Osteocyte (in vitro differentiated cells): ENCODE data around the gene CCDC50. TPM values are rescaled to one million over a fixed set of nuclear protein-coding genes. Genes with fewer than 3 reads are reported as not detected.
A peak's percentile ranks its signal among the peaks of the same experiment; 100 is the strongest.

Experiments used
- DNase-seq: peaks from one replicate; pipeline ENCODE4 v3.0.0; 2021; ENCODE audit warnings: mixed read lengths; ENCODE audit not compliant: unreplicated experiment; ENCODE audit errors: extremely low spot score
- H3K27ac Mint-ChIP-seq: one replicate; pipeline ENCODE4 v1.8.0; 2021; ENCODE audit warnings: mild to moderate bottlenecking, mixed read lengths; ENCODE audit not compliant: unreplicated experiment
- H3K27me3 Mint-ChIP-seq: one replicate; pipeline ENCODE4 v1.8.0; 2021; ENCODE audit warnings: mixed read lengths; ENCODE audit not compliant: unreplicated experiment
- H3K36me3 Mint-ChIP-seq: one replicate; pipeline ENCODE4 v1.8.0; 2021; ENCODE audit warnings: mixed read lengths; ENCODE audit not compliant: unreplicated experiment
- H3K4me1 Mint-ChIP-seq: one replicate; pipeline ENCODE4 v1.8.0; 2021; ENCODE audit warnings: mixed read lengths; ENCODE audit not compliant: unreplicated experiment
- H3K4me3 Mint-ChIP-seq: one replicate; pipeline ENCODE4 v1.8.0; 2021; ENCODE audit warnings: mild to moderate bottlenecking, moderate library complexity, mixed read lengths; ENCODE audit not compliant: unreplicated experiment
- H3K9me3 Mint-ChIP-seq: one replicate; pipeline ENCODE4 v1.8.0; 2021; ENCODE audit warnings: mixed read lengths; ENCODE audit not compliant: unreplicated experiment
- total RNA-seq: library from RNA; stranded (reverse); gene quantifications from 2 replicates; pipeline ENCODE4 v1.2.1, GENCODE V29; 2021
- TF ChIP-seq, protein P1 (sequence below): fragments of 200-600 bp; sonication (generic); IDR thresholded peaks from 2 replicates; pipeline ENCODE4 v1.5.0; 2021; ENCODE audit warnings: antibody characterized with exemption, mild to moderate bottlenecking, moderate library complexity

Gene CCDC50
- total RNA-seq, 1 donor from 2014 or later, result 86.7 TPM

DNA sequence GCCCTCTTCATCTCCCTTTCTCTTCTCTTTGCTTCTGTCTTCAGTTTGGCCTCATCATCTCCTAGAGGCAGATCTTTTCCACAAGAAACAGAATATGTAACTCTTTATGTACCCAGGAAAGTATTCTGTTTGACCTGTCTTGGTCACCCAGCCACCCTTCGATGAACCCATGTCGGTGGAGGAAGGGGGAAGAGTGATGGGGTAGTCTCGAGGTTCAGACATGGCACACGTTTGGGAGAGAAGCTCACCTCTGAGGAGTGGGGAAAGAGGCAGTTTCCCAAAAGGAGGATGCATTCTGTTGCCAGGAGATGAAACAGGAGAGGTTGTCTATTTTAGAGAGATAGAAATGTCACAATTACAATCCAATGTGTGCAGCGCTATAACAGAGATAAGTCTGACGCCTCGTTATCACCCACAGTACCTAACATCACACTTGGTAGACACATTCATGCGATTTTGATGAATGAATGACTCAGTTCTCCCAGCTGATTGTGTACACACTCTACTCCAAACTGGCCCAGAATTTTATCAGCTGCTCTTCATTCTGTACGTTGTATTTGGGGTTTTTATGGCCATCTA is 722 bp upstream of the CCDC50 start:
- Mint-ChIP-seq H3K27ac (peak overlapping the region; percentile 77), H3K9me3 (no peaks in the 10 kb centered on the region), H3K27me3 (no peaks in the 10 kb centered on the region), H3K4me3 (peak overlapping the region; percentile 84), H3K4me1 (peaks cover 39% of the 10 kb centered on the region), H3K36me3 (no peaks in the 10 kb centered on the region)
- TF ChIP-seq, protein P1, sequence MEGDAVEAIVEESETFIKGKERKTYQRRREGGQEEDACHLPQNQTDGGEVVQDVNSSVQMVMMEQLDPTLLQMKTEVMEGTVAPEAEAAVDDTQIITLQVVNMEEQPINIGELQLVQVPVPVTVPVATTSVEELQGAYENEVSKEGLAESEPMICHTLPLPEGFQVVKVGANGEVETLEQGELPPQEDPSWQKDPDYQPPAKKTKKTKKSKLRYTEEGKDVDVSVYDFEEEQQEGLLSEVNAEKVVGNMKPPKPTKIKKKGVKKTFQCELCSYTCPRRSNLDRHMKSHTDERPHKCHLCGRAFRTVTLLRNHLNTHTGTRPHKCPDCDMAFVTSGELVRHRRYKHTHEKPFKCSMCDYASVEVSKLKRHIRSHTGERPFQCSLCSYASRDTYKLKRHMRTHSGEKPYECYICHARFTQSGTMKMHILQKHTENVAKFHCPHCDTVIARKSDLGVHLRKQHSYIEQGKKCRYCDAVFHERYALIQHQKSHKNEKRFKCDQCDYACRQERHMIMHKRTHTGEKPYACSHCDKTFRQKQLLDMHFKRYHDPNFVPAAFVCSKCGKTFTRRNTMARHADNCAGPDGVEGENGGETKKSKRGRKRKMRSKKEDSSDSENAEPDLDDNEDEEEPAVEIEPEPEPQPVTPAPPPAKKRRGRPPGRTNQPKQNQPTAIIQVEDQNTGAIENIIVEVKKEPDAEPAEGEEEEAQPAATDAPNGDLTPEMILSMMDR, result no peak
- DNase-seq, result no peak

DNA sequence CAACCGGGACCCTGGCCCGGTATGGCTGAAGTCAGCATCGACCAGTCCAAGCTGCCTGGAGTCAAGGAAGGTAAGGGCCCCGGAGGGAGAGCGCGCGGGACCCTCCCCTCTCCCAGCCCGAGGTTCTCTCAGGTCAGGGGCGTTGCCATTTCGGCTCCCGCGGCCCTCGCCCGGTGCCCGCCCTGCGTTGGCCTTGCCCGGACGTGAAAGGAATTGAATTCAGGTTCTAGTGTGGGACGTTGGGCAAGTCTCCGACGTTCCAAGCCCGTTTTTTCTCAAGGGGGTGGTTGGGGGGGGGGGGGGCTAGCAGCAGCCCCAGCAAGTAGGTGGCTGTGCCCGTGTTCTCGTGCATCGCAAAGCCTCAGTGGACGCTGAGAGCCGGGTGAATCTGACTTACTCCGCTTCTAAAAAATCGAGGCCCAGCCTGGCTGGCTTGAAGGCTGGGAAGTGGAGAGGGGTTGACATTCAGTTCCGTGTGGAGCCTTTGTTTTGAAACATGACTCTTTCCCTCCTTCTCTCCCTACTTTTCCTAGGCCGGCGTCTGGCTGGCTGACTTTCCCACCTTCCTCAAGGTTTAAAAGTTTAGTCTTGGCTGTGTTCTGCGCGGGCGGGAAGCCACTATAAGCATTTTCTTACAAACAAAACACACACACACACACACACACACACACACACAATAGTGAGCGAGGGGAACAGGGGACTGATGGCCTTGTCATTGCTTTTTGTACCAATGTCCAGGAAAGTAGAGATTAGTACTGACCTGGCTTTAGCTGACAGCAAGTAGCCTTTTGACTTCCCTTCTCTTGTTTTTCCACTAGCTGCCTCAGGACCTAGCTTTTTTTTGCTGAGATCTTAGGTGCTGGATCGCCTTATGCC is 698 bp downstream of the CCDC50 start, which contains the start of gene UTS2B:
Gene UTS2B, minus strand, starts transcription at position 873 of the 876 bp plus-strand sequence. CDS start 48,337 bp downstream, outside the sequence.
- H3K27ac Mint-ChIP-seq, result peak within 1 kb of the TSS; percentile 98
- peak within 1 kb of the TSS; percentile 84 for H3K4me3 Mint-ChIP-seq
- peak; percentile 85 for DNase-seq
- peaks cover 51% of the 10 kb centered on the region for H3K4me1 Mint-ChIP-seq
- TF ChIP-seq, protein P1, result no peak
- H3K9me3 Mint-ChIP-seq, result no peaks in the 10 kb centered on the region
- H3K27me3 Mint-ChIP-seq, result no peaks in the 10 kb centered on the region
- no peaks in the 10 kb centered on the region for H3K36me3 Mint-ChIP-seq

DNA sequence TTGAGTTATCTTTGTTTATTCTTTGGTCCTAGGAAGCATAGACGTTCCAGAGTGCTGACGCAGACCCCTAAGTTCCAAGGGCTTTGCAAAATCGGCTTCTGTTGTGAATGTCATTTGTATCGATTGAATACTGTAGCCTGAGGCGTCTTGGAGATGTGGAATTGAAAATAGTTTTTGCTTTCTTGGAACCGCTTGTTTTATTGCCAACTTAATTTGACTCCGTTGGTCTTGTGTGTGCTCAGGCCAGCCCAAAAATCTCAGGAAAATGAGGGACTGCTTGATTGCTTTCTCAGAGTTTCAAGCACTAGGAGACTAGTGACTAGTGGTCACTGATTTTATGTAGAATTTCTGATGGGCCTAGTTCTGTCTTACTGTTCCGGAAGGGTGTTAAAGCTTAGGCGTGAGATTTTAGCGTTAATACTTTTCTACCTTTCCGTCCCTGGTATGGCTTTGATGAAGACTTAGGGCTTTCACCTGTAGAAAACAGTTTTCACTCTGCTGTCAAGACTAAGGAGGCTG is 1.4 kb downstream of the CCDC50 start:
- no peaks in the 10 kb centered on the region for H3K27me3 Mint-ChIP-seq
- TF ChIP-seq, protein P1, result no peak
- peaks cover 57% of the 10 kb centered on the region for H3K4me1 Mint-ChIP-seq
- H3K27ac Mint-ChIP-seq, result peak overlapping the region; percentile 98
- no peaks in the 10 kb centered on the region for H3K36me3 Mint-ChIP-seq
- H3K9me3 Mint-ChIP-seq, result no peaks in the 10 kb centered on the region
- H3K4me3 Mint-ChIP-seq, result peak overlapping the region; percentile 84
- no peak for DNase-seq

DNA sequence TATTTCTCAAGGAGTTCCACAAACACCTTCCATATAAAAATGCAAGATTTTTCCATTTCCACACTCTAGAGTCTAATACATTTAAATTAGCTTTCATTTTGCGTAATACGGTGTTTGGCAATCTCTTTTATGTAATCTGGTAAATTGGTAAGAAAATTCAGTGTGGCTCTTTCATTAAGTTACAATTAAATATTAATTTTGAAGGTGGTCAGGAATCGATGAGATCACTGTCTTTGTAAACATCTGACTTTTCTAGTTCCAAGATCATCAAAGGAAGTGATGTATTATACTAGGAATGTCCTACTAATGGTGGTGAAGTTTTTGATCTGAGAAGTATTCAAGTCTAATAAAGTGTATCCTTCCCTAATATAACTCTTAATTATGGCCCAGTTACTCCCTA is 2.2 kb downstream of the CCDC50 start:
- no peak for DNase-seq
- H3K27me3 Mint-ChIP-seq, result no peaks in the 10 kb centered on the region
- no peaks in the 10 kb centered on the region for H3K36me3 Mint-ChIP-seq
- TF ChIP-seq, protein P1, result no peak
- H3K4me1 Mint-ChIP-seq, result peaks cover 65% of the 10 kb centered on the region
- H3K9me3 Mint-ChIP-seq, result no peaks in the 10 kb centered on the region
- H3K4me3 Mint-ChIP-seq, result peak overlapping the region; percentile 84
- peak overlapping the region; percentile 98 for H3K27ac Mint-ChIP-seq
